ENCODE data around the gene IGF2BP2. TPM values are rescaled to one million over a fixed set of nuclear protein-coding genes. Genes with fewer than 3 reads are reported as not detected.

The IGF2BP2 gene
- total RNA-seq, 4 donors from 2014 or later = 3.0 to 13.8 (median 6.8) TPM

DNA sequence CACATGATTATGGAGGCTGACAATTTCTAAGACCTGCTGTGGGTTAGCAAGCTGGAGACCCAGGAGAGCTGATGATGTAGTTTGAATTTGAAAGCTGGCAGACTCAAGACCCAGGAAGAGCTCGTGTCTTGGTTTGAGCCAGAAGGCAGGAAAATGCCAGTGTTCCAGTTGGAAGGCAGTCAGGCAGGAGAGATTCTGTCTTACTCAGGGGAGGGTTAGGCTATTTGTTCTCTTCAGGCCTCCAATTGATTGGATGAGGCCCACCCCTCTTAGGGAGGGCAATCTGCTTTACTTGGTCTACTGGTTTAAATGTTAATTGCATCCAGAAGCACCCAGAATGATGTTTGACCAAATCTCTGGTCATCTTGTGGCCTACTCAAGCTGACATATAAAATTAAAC, 40.4 kb upstream of the IGF2BP2 start:
- Histone ChIP-seq H3K27ac (no peak overlapping the region), H3K9me3 (no peaks in the 10 kb centered on the region), H3K36me3 (no peaks in the 10 kb centered on the region), H3K4me1 (no peaks in the 10 kb centered on the region), H3K27me3 (peaks cover 0 to 6% (median 0%) of the 10 kb centered on the region in 4 donors), H3K4me3 (no peak overlapping the region)
- intact Hi-C loops (cut with DNase I) = no loop called here
- no peak for DNase-seq
- TF ChIP-seq, protein P1, sequence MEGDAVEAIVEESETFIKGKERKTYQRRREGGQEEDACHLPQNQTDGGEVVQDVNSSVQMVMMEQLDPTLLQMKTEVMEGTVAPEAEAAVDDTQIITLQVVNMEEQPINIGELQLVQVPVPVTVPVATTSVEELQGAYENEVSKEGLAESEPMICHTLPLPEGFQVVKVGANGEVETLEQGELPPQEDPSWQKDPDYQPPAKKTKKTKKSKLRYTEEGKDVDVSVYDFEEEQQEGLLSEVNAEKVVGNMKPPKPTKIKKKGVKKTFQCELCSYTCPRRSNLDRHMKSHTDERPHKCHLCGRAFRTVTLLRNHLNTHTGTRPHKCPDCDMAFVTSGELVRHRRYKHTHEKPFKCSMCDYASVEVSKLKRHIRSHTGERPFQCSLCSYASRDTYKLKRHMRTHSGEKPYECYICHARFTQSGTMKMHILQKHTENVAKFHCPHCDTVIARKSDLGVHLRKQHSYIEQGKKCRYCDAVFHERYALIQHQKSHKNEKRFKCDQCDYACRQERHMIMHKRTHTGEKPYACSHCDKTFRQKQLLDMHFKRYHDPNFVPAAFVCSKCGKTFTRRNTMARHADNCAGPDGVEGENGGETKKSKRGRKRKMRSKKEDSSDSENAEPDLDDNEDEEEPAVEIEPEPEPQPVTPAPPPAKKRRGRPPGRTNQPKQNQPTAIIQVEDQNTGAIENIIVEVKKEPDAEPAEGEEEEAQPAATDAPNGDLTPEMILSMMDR (IDR thresholded peaks at IDR 0.05) = no peak
- no peak for TF ChIP-seq POLR2A (IDR thresholded peaks at IDR 0.05)
- WGBS, 2 donors = 62 to 75% methylated on average over 1 of the region's 1 CpG

DNA sequence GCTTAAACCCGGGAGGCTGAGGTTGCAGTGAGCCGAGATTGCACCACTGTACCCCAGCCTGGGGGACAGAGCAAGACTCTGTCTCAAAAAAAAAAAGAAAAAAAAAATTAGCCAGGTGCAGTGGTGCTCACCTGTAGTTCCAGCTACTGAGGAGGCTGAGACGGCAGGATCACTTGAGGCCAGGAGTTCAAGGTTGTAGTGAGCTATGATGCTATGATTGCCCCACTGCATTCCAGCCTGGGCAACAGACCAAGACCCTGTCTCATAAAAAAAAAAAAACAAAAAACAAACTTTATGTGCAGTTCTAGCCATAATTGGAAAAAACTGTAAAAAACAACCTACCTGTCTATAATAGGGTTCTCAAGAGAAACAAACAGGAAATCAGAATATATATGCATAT, 39.9 kb upstream of the IGF2BP2 start:
- no peaks in the 10 kb centered on the region for H3K4me1 ChIP-seq
- no peak for DNase-seq
- no peak overlapping the region for H3K4me3 ChIP-seq
- intact Hi-C loops (cut with DNase I) = no loop called here
- TF ChIP-seq, protein P1 (IDR thresholded peaks at IDR 0.05) = no peak
- H3K27ac ChIP-seq = no peak overlapping the region
- H3K9me3 ChIP-seq = no peaks in the 10 kb centered on the region
- peaks cover 0 to 6% (median 0%) of the 10 kb centered on the region in 4 donors for H3K27me3 ChIP-seq
- H3K36me3 ChIP-seq = no peaks in the 10 kb centered on the region
- 77% methylated on average over 2 to 3 of the region's 3 CpGs for WGBS, 2 donors

DNA sequence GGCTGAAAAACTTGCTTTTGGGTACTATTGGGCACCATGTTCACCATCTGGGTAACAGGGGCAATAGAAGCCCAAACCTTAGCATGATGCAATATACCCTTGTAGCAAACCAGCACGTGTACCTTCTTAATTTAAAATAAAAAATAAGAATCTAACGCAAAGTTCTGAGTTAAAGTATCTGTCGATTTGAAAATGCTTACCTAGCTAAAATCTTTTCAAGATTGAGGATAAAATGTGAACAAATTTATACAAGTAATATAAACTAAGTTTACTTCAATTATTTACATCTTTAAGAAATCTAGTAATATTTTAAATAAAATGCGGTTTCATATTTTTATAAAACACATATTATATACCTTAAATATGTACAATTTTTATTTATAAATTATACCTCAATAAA, 38.1 kb upstream of the IGF2BP2 start:
- DNase-seq = no peak
- TF ChIP-seq, protein P1 (IDR thresholded peaks at IDR 0.05) = no peak
- TF ChIP-seq POLR2A (IDR thresholded peaks at IDR 0.05) = no peak
- intact Hi-C loops (cut with DNase I) = no loop called here
- Histone ChIP-seq H3K4me1 (no peaks in the 10 kb centered on the region), H3K36me3 (no peaks in the 10 kb centered on the region), H3K27ac (no peak overlapping the region), H3K27me3 (peaks cover 0 to 6% (median 0%) of the 10 kb centered on the region in 4 donors), H3K9me3 (no peaks in the 10 kb centered on the region), H3K4me3 (no peak overlapping the region)
- 80 to 83% methylated on average over 4 of the region's 4 CpGs for WGBS, 2 donors

DNA sequence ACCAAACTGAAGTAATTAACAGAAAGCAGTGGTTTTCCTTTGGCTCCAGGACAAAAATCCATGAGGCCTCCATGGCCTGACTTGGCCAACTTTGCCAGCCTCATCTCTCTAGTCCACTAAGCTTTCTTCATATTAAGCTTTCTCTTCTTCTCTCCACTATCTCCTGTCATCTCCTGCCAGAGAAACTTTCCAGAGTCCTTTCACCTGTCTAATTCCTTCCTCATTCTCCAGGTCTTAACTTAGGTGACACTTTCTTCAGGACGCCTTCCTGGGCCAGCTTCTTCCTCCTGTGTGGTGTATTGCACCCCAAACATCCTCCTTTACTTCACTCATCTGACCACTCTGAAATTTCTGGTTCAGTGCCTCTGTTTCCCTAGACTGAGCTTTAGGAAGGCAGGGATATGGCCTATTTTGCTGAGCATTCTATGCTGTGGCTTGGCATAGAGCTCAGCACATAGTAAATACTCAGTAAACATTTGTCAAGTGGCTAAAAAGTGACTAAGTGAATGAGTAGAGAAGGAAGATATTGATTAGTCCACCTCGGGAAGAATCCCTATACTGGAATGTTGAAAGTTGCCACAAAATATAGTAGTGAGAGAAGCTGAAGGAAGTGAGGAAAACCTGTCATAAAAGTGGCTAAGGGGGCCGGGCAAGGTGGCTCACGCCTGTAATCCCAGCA, 34.6 kb upstream of the IGF2BP2 start:
- no peaks in the 10 kb centered on the region for H3K4me1 ChIP-seq
- intact Hi-C loops (cut with DNase I) = no loop called here
- no peak for DNase-seq
- H3K27ac ChIP-seq = no peak overlapping the region
- H3K36me3 ChIP-seq = no peaks in the 10 kb centered on the region
- H3K9me3 ChIP-seq = peaks cover 0 to 6% (median 6%) of the 10 kb centered on the region in 3 donors
- peaks cover 0 to 4% (median 0%) of the 10 kb centered on the region in 4 donors for H3K27me3 ChIP-seq
- no peak overlapping the region for H3K4me3 ChIP-seq
- TF ChIP-seq, protein P1 (IDR thresholded peaks at IDR 0.05) = no peak
- WGBS, 2 donors = 81 to 82% methylated on average over 4 of the region's 4 CpGs

DNA sequence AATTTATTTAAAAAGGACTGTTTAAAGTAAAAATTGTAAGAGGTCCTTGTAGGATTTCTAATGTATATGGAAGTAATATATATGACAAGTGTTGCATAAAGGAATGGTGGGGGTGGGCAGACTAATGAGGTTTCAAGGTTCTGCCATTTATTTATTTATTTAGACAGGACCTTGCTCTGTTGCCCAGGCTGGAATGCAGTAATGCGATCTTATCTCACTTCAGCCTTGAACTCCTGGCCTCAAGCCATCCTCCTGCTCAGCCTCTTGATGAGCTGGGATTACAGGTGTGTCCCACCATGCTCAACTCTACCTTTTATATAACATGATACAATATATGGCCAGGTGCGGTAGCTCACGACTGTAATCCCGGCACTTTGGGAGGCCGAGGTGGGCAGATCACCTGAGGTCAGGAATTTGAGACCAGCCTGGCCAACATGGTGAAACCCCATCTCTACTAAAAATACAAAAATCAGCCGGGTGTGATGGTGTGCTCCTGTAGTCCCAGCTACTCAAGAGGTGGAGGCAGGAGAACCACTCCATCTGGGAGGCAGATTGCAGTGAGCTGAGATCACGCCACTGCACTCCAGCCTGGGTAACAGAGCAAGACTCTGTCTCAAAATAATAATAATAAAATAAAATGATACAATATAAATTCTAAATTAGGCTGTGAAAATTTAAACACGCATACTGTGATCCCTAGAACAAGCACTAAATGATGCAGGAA, 33.8 kb upstream of the IGF2BP2 start:
- H3K4me3 ChIP-seq = no peak overlapping the region
- no peak for TF ChIP-seq POLR2A (IDR thresholded peaks at IDR 0.05)
- TF ChIP-seq, protein P1 (IDR thresholded peaks at IDR 0.05) = no peak
- H3K4me1 ChIP-seq = no peaks in the 10 kb centered on the region
- 81 to 92% methylated on average over 8 of the region's 8 CpGs for whole genome bisulfite sequencing, 2 donors
- H3K36me3 ChIP-seq = no peaks in the 10 kb centered on the region
- DNase-seq = no peak
- no peak overlapping the region for H3K27ac ChIP-seq
- intact Hi-C loops (cut with DNase I) = no loop called here
- H3K9me3 ChIP-seq = peaks cover 0 to 6% (median 6%) of the 10 kb centered on the region in 3 donors
- peaks cover 0 to 4% (median 0%) of the 10 kb centered on the region in 4 donors for H3K27me3 ChIP-seq

All from esophagus squamous epithelium (tissue), 5 donors.